Measurements from ENCODE around the gene MTERF4.

GRCh38 chr2:241107031-241107783, 5.1 kb upstream of the MTERF4 start:
- TF ChIP-seq CTCF (IDR thresholded peaks at IDR 0.05; ENCODE audit: insufficient read depth, low read length) (no peak), GABPA (IDR thresholded peaks at IDR 0.05; ENCODE audit: low read depth) (no peak), POLR2AphosphoS5 (IDR thresholded peaks at IDR 0.05; ENCODE audit: low read depth) (no peak)

Measured in HL-60 (cell line).